ENCODE results near the gene PIANP.

The PIANP gene

GRCh38 chr12:6701078-6701768, 608 bp upstream of the PIANP start:
- H3K4me3 ChIP-seq (ENCODE audit: low read depth, low read length) = no peak overlapping the region
- DNase-seq (ENCODE audit: low read depth) = no peak
- no peak for TF ChIP-seq CTCF (IDR thresholded peaks at IDR 0.05; ENCODE audit: insufficient read depth, low read depth, low read length, missing control alignments)

- TF ChIP-seq CTCF (IDR thresholded peaks at IDR 0.05; ENCODE audit: insufficient read depth, low read depth, low read length, missing control alignments) = no peak
- no peak for DNase-seq (ENCODE audit: low read depth)
- no peak overlapping the region for H3K4me3 ChIP-seq (ENCODE audit: low read depth, low read length)
Measured at GRCh38 chr12:6699989-6700645, 498 bp downstream of the PIANP start.

- TF ChIP-seq CTCF (IDR thresholded peaks at IDR 0.05; ENCODE audit: insufficient read depth, low read depth, low read length, missing control alignments) = no peak
- no peak for DNase-seq (ENCODE audit: low read depth)
- no peak overlapping the region for H3K4me3 ChIP-seq (ENCODE audit: low read depth, low read length)
Measured at GRCh38 chr12:6699259-6699988, 1.2 kb downstream of the PIANP start.

- no peak for DNase-seq (ENCODE audit: low read depth)
- no peak for TF ChIP-seq CTCF (IDR thresholded peaks at IDR 0.05; ENCODE audit: insufficient read depth, low read depth, low read length, missing control alignments)
- no peak overlapping the region for H3K4me3 ChIP-seq (ENCODE audit: low read depth, low read length)
Measured at GRCh38 chr12:6698352-6699046, 2.1 kb downstream of the PIANP start.

- peak; percentile 48 for DNase-seq (ENCODE audit: low read depth)
- peak; percentile 69 for TF ChIP-seq CTCF (IDR thresholded peaks at IDR 0.05; ENCODE audit: insufficient read depth, low read depth, low read length, missing control alignments)
- H3K4me3 ChIP-seq (ENCODE audit: low read depth, low read length) = no peak overlapping the region
Measured at GRCh38 chr12:6697584-6698351, 2.8 kb downstream of the PIANP start.
